ENCODE measurements around the gene CHST11. TPM values are rescaled to one million over a fixed set of nuclear protein-coding genes. Genes with fewer than 3 reads are reported as not detected.
"Not testable (repeated sequence)": the region's sequence is repeated elsewhere in the genome, so short reads cannot be mapped to it uniquely, and the experiment has no call there.

CHST11 gene
- total RNA-seq, 5 donors from 2014 or later (not counting 1 experiment from before 2014, with no cell fraction given): 49.8 to 78.3 (median 63.7) TPM

GRCh38 chr12:104562763-104563162, 106.0 kb downstream of the CHST11 start:
- Histone ChIP-seq H3K27ac (ENCODE audit: low read length) (no peak overlapping the region), H3K36me3 (ENCODE audit: control insufficient read depth in 2 of 2, extremely low read depth in 1 of 2, insufficient read depth in 1 of 2, low read length in 1 of 2) (peaks cover 3 to 7% of the 10 kb centered on the region in 2 donors), H3K27me3 (replicated peaks in 1 of 2; ENCODE audit: control insufficient read depth in 2 of 2, extremely low read depth in 1 of 2, insufficient read depth in 2 of 2, low read length in 1 of 2) (no peaks in the 10 kb centered on the region), H3K9me3 (no peaks in the 10 kb centered on the region), H3K4me1 (ENCODE audit: control insufficient read depth in 1 of 2, extremely low read depth in 1 of 2, insufficient read depth in 2 of 2, low read length in 2 of 2) (peaks cover 0 to 21% of the 10 kb centered on the region in 2 experiments), H3K4me3 (ENCODE audit: control insufficient read depth in 1 of 2, extremely low read depth in 1 of 2, low read length in 1 of 2) (no peak overlapping the region)
- peaks cover 38% of the 10 kb centered on the region for H3K36me3 Mint-ChIP-seq
- H3K27ac Mint-ChIP-seq: no peak overlapping the region
- ChIA-PET POLR2A (no interaction called here), CTCF (no interaction called here)
- no peak for DNase-seq
- 92% methylated on average over 4 of the region's 4 CpGs for WGBS (ENCODE audit: insufficient coverage)
- ATAC-seq (replicated peaks in 1 of 4): no peak
- no peaks in the 10 kb centered on the region for H3K27me3 Mint-ChIP-seq
- peaks cover 3 to 4% (median 4%) of the 10 kb centered on the region in 3 donors for H3K9me3 Mint-ChIP-seq
- no peak overlapping the region for H3K4me3 Mint-ChIP-seq
- peaks cover 38 to 46% (median 44%) of the 10 kb centered on the region in 3 donors for H3K4me1 Mint-ChIP-seq

DNA sequence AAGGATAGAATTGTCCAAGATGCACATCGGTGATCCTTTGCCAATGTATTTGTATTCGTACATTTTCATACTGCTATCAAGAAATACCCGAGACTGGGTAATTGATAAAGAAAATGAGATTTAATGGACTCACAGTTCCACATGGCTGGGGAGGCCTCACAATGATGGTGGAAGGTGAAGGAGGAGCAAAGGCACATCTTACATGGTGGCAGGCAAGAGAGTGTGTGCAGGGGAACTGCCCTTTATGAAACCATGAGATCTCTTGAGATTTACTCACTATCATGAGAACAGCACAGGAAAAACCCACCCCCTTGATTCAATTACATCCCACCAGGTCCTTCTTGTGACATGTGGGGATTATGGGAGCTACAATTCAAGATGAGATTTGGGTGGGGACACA, 107.9 kb downstream of the CHST11 start:
- DNase-seq; H3K36me3 ChIP-seq (ENCODE audit: control insufficient read depth in 2 of 2, extremely low read depth in 1 of 2, insufficient read depth in 1 of 2, low read length in 1 of 2); H3K27me3 Mint-ChIP-seq; H3K27ac ChIP-seq (ENCODE audit: low read length); H3K9me3 Mint-ChIP-seq; POLR2A ChIA-PET; H3K9me3 ChIP-seq; H3K4me3 ChIP-seq (ENCODE audit: control insufficient read depth in 1 of 2, extremely low read depth in 1 of 2, low read length in 1 of 2); H3K4me3 Mint-ChIP-seq; H3K27ac Mint-ChIP-seq; ATAC-seq (replicated peaks in 1 of 4); H3K27me3 ChIP-seq (replicated peaks in 1 of 2; ENCODE audit: control insufficient read depth in 2 of 2, extremely low read depth in 1 of 2, insufficient read depth in 2 of 2, low read length in 1 of 2): not testable (repeated sequence)
- H3K4me1 ChIP-seq (ENCODE audit: control insufficient read depth in 1 of 2, extremely low read depth in 1 of 2, insufficient read depth in 2 of 2, low read length in 2 of 2): peaks cover 12 to 36% of the 10 kb centered on the region in 2 experiments
- 90% methylated on average over 3 of the region's 3 CpGs for WGBS (ENCODE audit: insufficient coverage)
- peaks cover 38% of the 10 kb centered on the region for H3K36me3 Mint-ChIP-seq
- CTCF ChIA-PET: interaction anchor here in 1 of 2 donors (0.8 kb wide), 1 partner anchor 490 kb away, joined by 3 read pairs; no protein-coding TSS in a partner anchor
- peaks cover 57 to 65% (median 60%) of the 10 kb centered on the region in 3 donors for H3K4me1 Mint-ChIP-seq

GRCh38 chr12:104565606-104566243, 109.0 kb downstream of the CHST11 start:
- no peaks in the 10 kb centered on the region for H3K27me3 ChIP-seq (replicated peaks in 1 of 2; ENCODE audit: control insufficient read depth in 2 of 2, extremely low read depth in 1 of 2, insufficient read depth in 2 of 2, low read length in 1 of 2)
- H3K4me1 Mint-ChIP-seq: peaks cover 57 to 67% (median 62%) of the 10 kb centered on the region in 3 donors
- peaks cover 3 to 4% (median 4%) of the 10 kb centered on the region in 3 donors for H3K9me3 Mint-ChIP-seq
- 100% methylated on average over 5 of the region's 8 CpGs for WGBS (ENCODE audit: insufficient coverage)
- ChIA-PET CTCF (no interaction called here), POLR2A (interaction anchor here in 1 of 2 donors (0.7 kb wide), 1 partner anchor 99 kb away, joined by 15 read pairs; no protein-coding TSS in a partner anchor)
- H3K27ac Mint-ChIP-seq: peak overlapping the region; percentile 23 to 45
- no peaks in the 10 kb centered on the region for H3K9me3 ChIP-seq
- H3K4me3 Mint-ChIP-seq: no peak overlapping the region
- peaks cover 15 to 47% of the 10 kb centered on the region in 2 experiments for H3K4me1 ChIP-seq (ENCODE audit: control insufficient read depth in 1 of 2, extremely low read depth in 1 of 2, insufficient read depth in 2 of 2, low read length in 2 of 2)
- no peaks in the 10 kb centered on the region for H3K27me3 Mint-ChIP-seq
- DNase-seq (no peak), ATAC-seq (replicated peaks in 1 of 4) (no peak)
- no peak overlapping the region for H3K27ac ChIP-seq (ENCODE audit: low read length)
- peaks cover 30% of the 10 kb centered on the region for H3K36me3 Mint-ChIP-seq
- no peak overlapping the region for H3K4me3 ChIP-seq (ENCODE audit: control insufficient read depth in 1 of 2, extremely low read depth in 1 of 2, low read length in 1 of 2)
- peaks cover 0 to 5% of the 10 kb centered on the region in 2 donors for H3K36me3 ChIP-seq (ENCODE audit: control insufficient read depth in 2 of 2, extremely low read depth in 1 of 2, insufficient read depth in 1 of 2, low read length in 1 of 2)

DNA sequence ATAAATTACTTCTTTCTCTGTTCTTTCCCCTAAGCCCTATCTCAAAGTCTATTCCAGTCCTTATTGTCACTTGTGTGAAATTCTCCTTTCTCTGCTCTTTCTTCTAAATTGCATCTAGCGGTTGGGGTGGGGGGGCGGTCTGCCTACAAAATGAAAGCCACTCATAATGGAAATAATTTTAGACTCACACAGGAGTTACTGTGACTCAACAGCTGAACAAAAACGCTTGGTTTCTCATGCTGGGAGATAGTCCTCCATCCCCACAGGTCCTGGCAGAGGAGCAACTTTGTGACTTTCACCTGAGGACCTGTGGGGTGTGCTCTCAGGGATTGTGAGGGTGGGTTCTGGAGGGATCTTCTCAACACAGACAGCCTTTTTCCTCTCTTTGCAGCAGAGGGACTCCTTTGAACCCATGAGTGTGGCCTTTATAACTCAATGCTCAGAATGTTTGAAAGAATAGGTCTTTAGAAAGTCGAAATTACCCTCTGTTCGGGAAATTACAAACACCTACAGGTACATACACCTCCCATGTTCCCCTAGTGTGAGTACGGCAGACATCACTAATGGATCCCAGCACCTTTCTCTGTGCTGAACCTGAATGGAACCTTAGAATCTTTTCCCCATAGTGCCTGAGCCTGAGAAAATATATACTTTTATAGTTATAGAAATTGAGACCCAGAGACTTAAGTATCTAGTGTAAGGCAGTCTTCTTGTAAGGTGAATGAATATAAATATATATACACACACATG, 109.7 kb downstream of the CHST11 start:
- peaks cover 0 to 5% of the 10 kb centered on the region in 2 donors for H3K36me3 ChIP-seq (ENCODE audit: control insufficient read depth in 2 of 2, extremely low read depth in 1 of 2, insufficient read depth in 1 of 2, low read length in 1 of 2)
- H3K27me3 ChIP-seq (replicated peaks in 1 of 2; ENCODE audit: control insufficient read depth in 2 of 2, extremely low read depth in 1 of 2, insufficient read depth in 2 of 2, low read length in 1 of 2): no peaks in the 10 kb centered on the region
- Mint-ChIP-seq H3K27ac (peak overlapping the region; percentile 23 to 45), H3K36me3 (peaks cover 30% of the 10 kb centered on the region), H3K4me1 (peaks cover 54 to 68% (median 65%) of the 10 kb centered on the region in 3 donors), H3K4me3 (no peak overlapping the region), H3K27me3 (no peaks in the 10 kb centered on the region), H3K9me3 (peaks cover 3 to 4% (median 4%) of the 10 kb centered on the region in 3 donors)
- CTCF ChIA-PET: no interaction called here
- no peak for DNase-seq
- peaks cover 15 to 48% of the 10 kb centered on the region in 2 experiments for H3K4me1 ChIP-seq (ENCODE audit: control insufficient read depth in 1 of 2, extremely low read depth in 1 of 2, insufficient read depth in 2 of 2, low read length in 2 of 2)
- POLR2A ChIA-PET: no interaction called here
- H3K4me3 ChIP-seq (ENCODE audit: control insufficient read depth in 1 of 2, extremely low read depth in 1 of 2, low read length in 1 of 2): no peak overlapping the region
- WGBS (ENCODE audit: insufficient coverage): no CpG with 5 or more reads among the region's 6 CpGs
- no peak overlapping the region for H3K27ac ChIP-seq (ENCODE audit: low read length)
- no peaks in the 10 kb centered on the region for H3K9me3 ChIP-seq
- no peak for ATAC-seq (replicated peaks in 1 of 4)

DNA sequence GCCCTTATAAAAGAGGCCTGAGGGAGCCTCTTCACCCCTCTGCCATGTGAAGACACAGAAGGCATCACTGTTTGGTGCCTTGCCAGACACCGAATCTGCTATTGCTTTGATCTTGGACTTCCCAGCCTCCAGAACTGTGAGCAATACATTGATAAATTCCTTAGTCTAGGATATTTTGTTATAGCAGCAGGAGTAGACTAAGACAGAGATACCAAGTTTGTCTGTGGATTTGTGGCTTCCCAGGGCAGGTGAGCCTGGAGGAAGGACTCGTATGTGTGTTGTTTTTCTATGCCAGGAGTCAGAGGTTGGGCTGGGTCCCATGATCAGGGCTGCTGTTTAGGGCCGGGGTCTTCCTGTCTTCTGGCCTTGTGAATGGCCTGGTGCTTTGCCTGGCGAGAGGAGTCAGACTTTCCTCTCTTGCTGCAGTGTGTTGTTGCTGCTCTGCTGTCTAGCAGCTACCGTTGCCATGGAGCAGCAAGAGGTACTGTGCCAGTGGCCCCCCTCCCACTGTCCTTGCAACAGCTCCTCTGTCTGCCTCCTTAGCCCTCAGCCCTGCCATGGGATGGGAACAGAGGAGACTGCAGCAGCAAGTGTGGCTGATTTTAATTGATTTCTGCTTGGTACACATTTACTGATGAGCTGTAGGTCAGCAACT, 111.2 kb downstream of the CHST11 start:
- H3K27ac ChIP-seq (ENCODE audit: low read length): no peak overlapping the region
- H3K36me3 ChIP-seq (ENCODE audit: control insufficient read depth in 2 of 2, extremely low read depth in 1 of 2, insufficient read depth in 1 of 2, low read length in 1 of 2): peaks cover 0 to 5% of the 10 kb centered on the region in 2 donors
- H3K4me1 ChIP-seq (ENCODE audit: control insufficient read depth in 1 of 2, extremely low read depth in 1 of 2, insufficient read depth in 2 of 2, low read length in 2 of 2): peaks cover 15 to 46% of the 10 kb centered on the region in 2 experiments
- POLR2A ChIA-PET: interaction anchor here in 1 of 2 donors (0.5 kb wide), 1 partner anchor 75 kb away, joined by 3 read pairs; no protein-coding TSS in a partner anchor
- H3K36me3 Mint-ChIP-seq: peaks cover 31% of the 10 kb centered on the region
- peak overlapping the region; percentile 65 to 78 for H3K27ac Mint-ChIP-seq
- H3K27me3 ChIP-seq (replicated peaks in 1 of 2; ENCODE audit: control insufficient read depth in 2 of 2, extremely low read depth in 1 of 2, insufficient read depth in 2 of 2, low read length in 1 of 2): no peaks in the 10 kb centered on the region
- H3K9me3 Mint-ChIP-seq: peaks cover 3 to 4% (median 4%) of the 10 kb centered on the region in 3 donors
- H3K4me3 ChIP-seq (ENCODE audit: control insufficient read depth in 1 of 2, extremely low read depth in 1 of 2, low read length in 1 of 2): no peak overlapping the region
- H3K4me1 Mint-ChIP-seq: peaks cover 61 to 75% (median 71%) of the 10 kb centered on the region in 3 donors
- DNase-seq (peak in 5 of 35 experiments; percentile 4 to 25 (median 8)), ATAC-seq (replicated peaks in 1 of 4) (no peak)
- H3K27me3 Mint-ChIP-seq: no peaks in the 10 kb centered on the region
- 74% methylated on average over 4 of the region's 5 CpGs for WGBS (ENCODE audit: insufficient coverage)
- CTCF ChIA-PET: interaction anchor here in 1 of 2 donors (1.4 kb wide), 1 partner anchor 186 kb away, joined by 7 read pairs; no protein-coding TSS in a partner anchor
- H3K9me3 ChIP-seq: no peaks in the 10 kb centered on the region
- no peak overlapping the region for H3K4me3 Mint-ChIP-seq

GRCh38 chr12:104568487-104568868, 111.7 kb downstream of the CHST11 start:
- Mint-ChIP-seq H3K4me3 (peak overlapping the region; percentile 29 to 66 (median 43)), H3K27me3 (no peaks in the 10 kb centered on the region), H3K27ac (peak overlapping the region; percentile 65 to 78), H3K36me3 (peaks cover 30% of the 10 kb centered on the region), H3K4me1 (peaks cover 61 to 75% (median 69%) of the 10 kb centered on the region in 3 donors), H3K9me3 (peaks cover 3 to 4% (median 4%) of the 10 kb centered on the region in 3 donors)
- Histone ChIP-seq H3K27me3 (replicated peaks in 1 of 2; ENCODE audit: control insufficient read depth in 2 of 2, extremely low read depth in 1 of 2, insufficient read depth in 2 of 2, low read length in 1 of 2) (no peaks in the 10 kb centered on the region), H3K4me1 (ENCODE audit: control insufficient read depth in 1 of 2, extremely low read depth in 1 of 2, insufficient read depth in 2 of 2, low read length in 2 of 2) (peaks cover 15 to 46% of the 10 kb centered on the region in 2 experiments), H3K9me3 (no peaks in the 10 kb centered on the region), H3K27ac (ENCODE audit: low read length) (no peak overlapping the region), H3K4me3 (ENCODE audit: control insufficient read depth in 1 of 2, extremely low read depth in 1 of 2, low read length in 1 of 2) (no peak overlapping the region), H3K36me3 (ENCODE audit: control insufficient read depth in 2 of 2, extremely low read depth in 1 of 2, insufficient read depth in 1 of 2, low read length in 1 of 2) (peaks cover 0 to 5% of the 10 kb centered on the region in 2 donors)
- CTCF ChIA-PET: interaction anchor here (0.5 to 1.4 kb wide), 5 partner anchors 71 to 365 kb away, joined by 3 to 7 read pairs (median 4); no protein-coding TSS in a partner anchor
- POLR2A ChIA-PET: interaction anchor here in 1 of 2 donors (0.5 to 0.6 kb wide), 2 partner anchors 75 to 453 kb away, joined by 3 to 4 read pairs; no protein-coding TSS in a partner anchor
- DNase-seq (no peak), ATAC-seq (replicated peaks in 1 of 4) (no peak)
- no CpG with 5 or more reads among the region's 1 CpG for WGBS (ENCODE audit: insufficient coverage)

Measured in T-cell (primary cell).